Neural cell (in vitro differentiated cells): ENCODE results near the gene CATSPER1.

Experiments used
- CTCF ChIP-seq: fragments of 450-650 bp; IDR thresholded peaks from 2 replicates; pipeline ENCODE4 v1.5.1; 2014; ENCODE audit warnings: antibody characterized with exemption, mild to moderate bottlenecking, moderate library complexity; ENCODE audit not compliant: poor library complexity, severe bottlenecking
- EZH2 ChIP-seq: fragments of 200-600, 300-800 bp; shearing (Covaris generic), sonication (generic); IDR thresholded peaks from 2 replicates; pipeline ENCODE4 v1.6.1; 2014; ENCODE audit warnings: antibody characterized with exemption, low read length, borderline replicate concordance, mild to moderate bottlenecking; ENCODE audit not compliant: insufficient read depth, poor library complexity, severe bottlenecking

- peak; percentile 79 for TF ChIP-seq CTCF
- no peak for TF ChIP-seq EZH2
Observed at GRCh38 chr11:66045177-66045639, 18.9 kb upstream of the CATSPER1 start.
